Right atrium auricular region (tissue), 2 donors: ENCODE results near the gene DENND1A. TPM values are rescaled to one million over a fixed set of nuclear protein-coding genes. Genes with fewer than 3 reads are reported as not detected.
A peak's percentile ranks its signal among the peaks of the same experiment; 100 is the strongest.

Experiments
- DNase-seq: peaks from one replicate; pipeline ENCODE4 v3.0.0-alpha.2; 2019; ENCODE audit warnings: low spot score
- H3K27ac ChIP-seq, 2 donors: fragments of 200-600 bp; sonication (generic); 1 replicate in 1 of 2; 2 replicates in 1 of 2; pipeline ENCODE4 v1.5.1; 2016 to 2019
- H3K27me3 ChIP-seq, 2 donors: fragments of 200-600 bp; sonication (generic); one replicate each; pipeline versions ENCODE4 v1.5.1 to v1.6.0; 2017 to 2019
- H3K36me3 ChIP-seq: fragments of 200-600 bp; sonication (generic); one replicate; pipeline ENCODE4 v1.5.1; 2016
- H3K4me1 ChIP-seq, 2 donors: fragments of 200-600 bp; sonication (generic); one replicate each; pipeline versions ENCODE4 v1.5.1 to v1.6.0; 2017 to 2019
- H3K4me3 ChIP-seq, 2 donors: fragments of 200-600 bp; sonication (generic); 1 replicate in 1 of 2; 2 replicates in 1 of 2; pipeline ENCODE4 v1.5.1; 2017 to 2019; ENCODE audit warnings: mild to moderate bottlenecking in 1 of 2, moderate library complexity in 1 of 2
- H3K9me3 ChIP-seq, 2 donors: fragments of 200-600 bp; sonication (generic); one replicate each; pipeline ENCODE4 v1.5.1; 2019
- CTCF ChIP-seq, 2 donors: fragments of 200-600 bp; sonication (generic); IDR thresholded peaks; one replicate each; pipeline ENCODE4 v1.5.1; 2019; ENCODE audit warnings: antibody characterized with exemption in 2 of 2
- total RNA-seq, 2 donors: library from RNA; depleted of rRNA; stranded (reverse); fragments of >200 nt; gene quantifications; one replicate each; pipeline ENCODE4 v1.1.0, GENCODE V29; 2016

The DENND1A gene
- total RNA-seq, 2 donors from 2014 or later, result 14.9 to 23.6 TPM

- no peak for TF ChIP-seq CTCF (IDR thresholded peaks at IDR 0.05)
- DNase-seq, result no peak
- Histone ChIP-seq H3K36me3 (no peaks in the 10 kb centered on the region), H3K4me1 (peaks cover 0 to 25% of the 10 kb centered on the region in 2 donors), H3K27ac (no peak overlapping the region), H3K9me3 (no peaks in the 10 kb centered on the region), H3K27me3 (no peaks in the 10 kb centered on the region), H3K4me3 (no peak overlapping the region)
These were observed 183.2 kb downstream of the DENND1A start for GRCh38 chr9:123746765-123747164.

- Histone ChIP-seq H3K4me1 (peaks cover 0 to 33% of the 10 kb centered on the region in 2 donors), H3K27me3 (no peaks in the 10 kb centered on the region), H3K36me3 (no peaks in the 10 kb centered on the region), H3K27ac (no peak overlapping the region), H3K4me3 (no peak overlapping the region), H3K9me3 (no peaks in the 10 kb centered on the region)
- DNase-seq, result no peak
- no peak for TF ChIP-seq CTCF (IDR thresholded peaks at IDR 0.05)
These were observed 184.0 kb downstream of the DENND1A start for GRCh38 chr9:123745933-123746332.

GRCh38 chr9:123745451-123745850 lies 184.5 kb downstream of the DENND1A start:
- Histone ChIP-seq H3K4me3 (no peak overlapping the region), H3K4me1 (peaks cover 0 to 33% of the 10 kb centered on the region in 2 donors), H3K9me3 (no peaks in the 10 kb centered on the region), H3K27me3 (no peaks in the 10 kb centered on the region), H3K27ac (no peak overlapping the region), H3K36me3 (no peaks in the 10 kb centered on the region)
- no peak for TF ChIP-seq CTCF (IDR thresholded peaks at IDR 0.05)
- DNase-seq, result no peak

- Histone ChIP-seq H3K4me1 (peaks cover 0 to 22% of the 10 kb centered on the region in 2 donors), H3K36me3 (no peaks in the 10 kb centered on the region), H3K27me3 (no peaks in the 10 kb centered on the region), H3K9me3 (no peaks in the 10 kb centered on the region), H3K4me3 (no peak overlapping the region), H3K27ac (no peak overlapping the region)
- DNase-seq, result no peak
- TF ChIP-seq CTCF (IDR thresholded peaks at IDR 0.05), result no peak
These were observed 186.2 kb downstream of the DENND1A start for GRCh38 chr9:123743737-123744136.

GRCh38 chr9:123742009-123742767 lies 187.7 kb downstream of the DENND1A start:
- DNase-seq, result peak; percentile 66
- Histone ChIP-seq H3K9me3 (no peaks in the 10 kb centered on the region), H3K27me3 (no peaks in the 10 kb centered on the region), H3K4me3 (no peak overlapping the region), H3K27ac (peak overlapping the region; percentile 2 to 9), H3K4me1 (peaks cover 0 to 22% of the 10 kb centered on the region in 2 donors), H3K36me3 (no peaks in the 10 kb centered on the region)
- peak in 1 of 2 donors; percentile 22 for TF ChIP-seq CTCF (IDR thresholded peaks at IDR 0.05)

GRCh38 chr9:123741214-123741613 lies 188.7 kb downstream of the DENND1A start:
- Histone ChIP-seq H3K27ac (peak overlapping the region; percentile 2 to 38), H3K27me3 (no peaks in the 10 kb centered on the region), H3K4me1 (peaks cover 0 to 22% of the 10 kb centered on the region in 2 donors), H3K9me3 (no peaks in the 10 kb centered on the region), H3K36me3 (no peaks in the 10 kb centered on the region), H3K4me3 (no peak overlapping the region)
- TF ChIP-seq CTCF (IDR thresholded peaks at IDR 0.05), result no peak
- DNase-seq, result no peak
